Stimulated activated CD4-positive, alpha-beta T cell treated with anti-CD3 and anti-CD28 coated beads, Interleukin-2, amount 100 ng/mL, for 48 hours (primary cell): Measurements from ENCODE around the gene NAALADL2.

Experiments
- DNase-seq, 2 donors: peaks; one replicate each; pipeline ENCODE4 v3.0.0-alpha.2; 2020

The NAALADL2 gene

DNA sequence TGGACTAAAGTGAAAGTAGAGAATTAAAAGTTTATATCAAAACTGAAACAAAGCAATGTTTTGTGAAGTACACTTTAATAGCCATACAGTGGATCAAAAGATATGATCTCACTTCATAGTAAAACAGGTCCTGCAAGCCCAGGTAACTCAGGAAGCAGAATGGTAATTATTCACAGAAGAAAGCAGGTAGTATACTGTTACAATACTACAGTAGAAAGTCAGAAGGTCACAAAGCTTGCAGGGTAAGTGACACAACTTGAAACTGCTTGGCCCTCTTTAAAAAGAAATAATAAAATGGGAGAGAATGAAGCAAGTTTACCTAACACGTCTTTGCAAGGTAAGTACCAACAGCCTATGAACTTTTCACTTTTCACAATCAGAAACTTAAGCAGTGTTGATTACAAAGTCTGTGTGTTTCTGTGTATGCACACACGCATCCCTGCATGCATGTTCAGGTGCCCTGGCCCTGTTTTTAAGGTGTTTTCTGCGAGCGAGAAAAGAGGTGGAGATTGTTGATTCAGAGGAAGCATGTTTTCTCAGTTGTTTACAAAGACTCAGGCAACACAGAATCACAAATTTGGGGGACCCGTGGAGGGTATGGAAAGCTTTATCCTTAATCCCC is at the start of gene NAALADL2:
TSS of gene NAALADL2 (plus strand) at position 221 of the 622 bp plus-strand sequence.
- DNase-seq, result no peak

DNA sequence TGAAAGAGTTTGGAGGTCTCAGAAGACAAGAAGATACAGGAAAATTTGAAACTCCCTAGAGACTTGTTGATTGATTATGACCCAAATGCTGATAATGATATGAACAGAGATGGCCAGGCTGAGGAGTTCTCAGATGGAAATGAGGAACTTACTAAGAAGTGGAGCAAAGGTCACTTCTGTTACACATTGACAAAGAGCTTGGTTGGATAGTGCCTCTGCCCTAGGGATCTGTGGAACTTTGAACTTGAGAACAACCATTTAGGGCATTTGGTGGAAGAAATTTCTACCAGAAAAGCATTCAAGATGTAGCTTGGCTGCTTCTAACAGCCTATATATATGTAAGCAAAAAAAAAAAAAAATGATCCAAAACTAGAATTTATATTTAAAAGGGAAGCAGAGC is 48.9 kb upstream of the NAALADL2 start:
- no peak for DNase-seq

DNA sequence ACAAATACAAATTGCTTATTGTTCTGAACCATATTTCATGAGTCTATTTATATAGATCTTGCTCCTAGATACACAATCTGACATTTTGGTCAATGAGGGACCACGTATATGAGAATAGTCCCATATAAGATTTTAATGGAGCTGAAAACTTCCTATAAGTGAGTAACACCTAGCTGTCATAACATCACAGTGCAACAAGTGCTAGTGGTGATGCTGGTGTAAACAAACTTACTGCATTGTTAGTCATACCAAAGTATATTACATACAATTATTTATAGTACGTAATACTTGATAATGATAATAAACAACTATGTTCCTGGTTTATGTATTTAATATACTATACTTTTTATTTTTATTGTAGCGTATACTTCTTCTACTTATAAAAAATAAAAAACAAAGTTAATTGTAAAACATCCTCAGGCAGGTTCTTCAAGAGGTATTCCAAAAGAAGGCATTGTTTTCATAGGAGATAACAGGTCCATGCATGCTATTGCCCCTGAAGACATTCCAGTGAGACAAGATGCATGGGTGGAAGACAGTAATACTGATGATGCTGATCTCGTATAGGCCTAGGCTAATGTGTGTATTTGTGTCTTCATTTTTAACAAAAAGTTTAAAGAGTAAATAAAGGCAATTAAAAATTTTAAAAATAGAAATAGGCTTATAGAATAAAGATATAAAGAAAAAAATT is 46.8 kb upstream of the NAALADL2 start:
- DNase-seq, result no peak

DNA sequence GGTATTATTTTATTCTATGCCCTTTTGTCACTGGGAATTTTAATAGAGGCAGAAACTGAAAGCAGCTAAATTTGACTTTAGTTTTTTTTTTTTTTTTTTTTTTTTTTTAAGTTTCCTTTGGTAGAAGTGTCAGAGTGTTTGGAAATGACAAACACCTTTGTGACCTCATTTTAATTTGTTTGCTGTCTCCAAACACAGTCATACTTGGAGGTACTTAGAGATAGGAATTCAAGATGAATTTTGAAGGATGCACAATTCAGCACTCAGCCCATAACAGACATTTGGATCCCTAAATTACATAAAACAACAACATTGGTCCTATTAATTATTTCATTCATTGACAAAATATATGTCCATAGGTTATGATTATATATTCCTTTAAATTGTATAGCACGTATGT is 43.4 kb upstream of the NAALADL2 start:
- no peak for DNase-seq

DNA sequence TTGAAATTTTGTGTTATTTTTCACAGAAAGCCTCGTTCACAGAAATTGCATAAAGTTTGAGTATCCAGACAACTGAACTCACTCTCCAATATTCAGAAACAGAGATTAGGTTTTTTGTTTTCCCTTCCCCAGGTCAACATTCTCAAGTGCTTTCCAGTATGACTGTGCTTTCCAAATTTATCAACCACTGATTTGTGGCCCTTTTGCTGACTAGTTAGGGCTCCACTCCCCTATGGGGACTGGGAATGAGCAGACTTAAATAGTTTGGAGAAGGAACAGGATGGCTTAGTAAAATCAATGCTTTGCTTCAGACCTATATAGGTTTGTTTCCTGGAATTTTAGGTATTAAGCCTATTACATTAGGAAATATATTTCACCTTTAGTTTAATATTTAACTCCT is 38.2 kb upstream of the NAALADL2 start:
- no peak for DNase-seq

DNA sequence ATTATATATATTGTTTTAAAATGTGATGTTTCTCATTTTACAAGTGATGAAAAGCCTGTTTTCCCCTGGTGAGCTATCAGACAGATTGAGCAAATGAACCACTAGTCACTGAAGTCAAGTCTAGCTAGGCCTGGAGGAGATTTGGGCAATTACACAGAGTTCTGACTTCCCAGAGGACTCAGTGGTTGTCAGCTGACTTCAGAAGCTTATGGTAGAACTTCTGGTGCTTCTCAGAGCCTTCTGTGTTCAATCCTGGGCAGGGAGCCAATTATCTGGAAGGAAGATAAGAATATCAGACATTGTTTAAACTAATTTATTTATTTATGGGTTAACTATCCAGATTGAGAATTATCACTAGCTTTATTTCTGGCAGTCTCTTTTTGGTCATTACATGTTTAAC is 37.7 kb upstream of the NAALADL2 start:
- DNase-seq, result no peak

DNA sequence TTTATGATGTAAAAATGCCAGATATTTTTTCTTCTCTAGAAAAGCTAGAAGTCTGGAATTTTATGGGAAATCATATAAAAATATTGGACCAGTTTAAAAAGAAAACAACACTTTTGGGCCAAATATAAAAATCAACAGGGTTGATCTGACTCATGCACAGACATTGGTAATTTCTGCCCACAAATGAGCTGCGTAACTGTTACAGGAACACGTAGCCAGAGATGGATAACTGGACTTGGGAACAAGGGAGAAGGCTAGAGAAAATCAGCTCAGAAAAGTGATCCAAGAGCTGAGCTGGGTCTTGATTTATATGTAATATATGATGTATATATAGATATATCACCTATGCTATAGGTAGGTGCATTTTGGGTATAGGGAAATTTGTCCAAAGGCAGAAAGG is 36.8 kb upstream of the NAALADL2 start:
- DNase-seq, result no peak

DNA sequence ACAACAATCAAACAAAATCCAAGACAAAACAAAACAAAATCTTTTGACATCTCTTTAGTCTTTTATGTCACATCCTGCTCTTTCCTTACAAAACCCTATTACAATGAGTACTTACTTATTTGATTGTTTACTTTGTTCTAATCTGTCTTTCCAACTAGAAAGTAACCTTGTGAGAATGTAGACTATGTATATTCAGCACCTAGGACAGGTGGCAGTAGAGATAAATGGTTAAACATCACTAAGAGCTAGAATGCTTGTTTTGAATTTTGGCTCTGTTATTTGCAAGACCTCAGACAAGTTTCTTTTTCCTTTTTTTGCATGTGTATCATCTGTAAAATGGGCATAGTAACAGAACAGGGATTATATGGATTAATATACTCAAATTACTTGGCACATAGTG is 33.1 kb upstream of the NAALADL2 start:
- no peak for DNase-seq

DNA sequence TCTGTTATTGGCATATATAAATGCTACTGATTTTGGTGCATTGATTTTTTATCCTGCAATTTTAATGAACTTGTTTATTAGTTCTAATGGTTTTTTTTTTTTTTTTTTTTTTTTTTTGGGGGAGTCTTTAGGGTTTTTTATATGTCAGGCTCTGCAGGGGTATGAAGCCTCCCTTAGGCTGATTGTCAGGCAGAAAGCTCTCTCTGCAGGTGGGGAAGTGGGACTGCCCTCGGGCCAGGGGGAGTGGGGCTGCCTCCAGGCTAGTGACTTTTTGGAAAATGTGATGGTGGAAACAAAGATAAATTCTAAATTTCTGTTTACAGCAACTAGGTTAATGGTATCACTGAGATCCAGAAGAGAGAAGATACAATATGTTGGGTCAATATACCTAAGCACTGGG is 14.4 kb upstream of the NAALADL2 start:
- no peak for DNase-seq

DNA sequence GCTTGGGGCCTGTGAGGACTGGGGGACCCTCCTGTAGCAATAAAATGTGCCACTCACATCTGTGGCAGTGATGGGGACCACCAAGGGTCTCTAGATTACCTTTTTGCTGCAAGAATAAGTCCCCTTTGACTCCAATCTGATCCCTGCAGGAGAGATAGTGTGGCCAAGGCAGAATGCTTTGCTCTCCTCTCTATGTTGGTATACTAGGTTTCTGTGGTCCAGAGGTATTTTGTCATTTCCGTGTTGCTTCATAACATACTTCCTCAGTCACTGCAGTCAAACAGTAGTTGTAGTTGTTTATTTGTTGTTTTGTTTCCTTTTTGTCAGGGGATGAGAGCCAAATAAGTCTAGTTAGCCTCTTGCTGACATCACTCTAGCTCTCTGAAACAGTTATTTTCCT is 13.1 kb upstream of the NAALADL2 start:
- DNase-seq, result no peak

DNA sequence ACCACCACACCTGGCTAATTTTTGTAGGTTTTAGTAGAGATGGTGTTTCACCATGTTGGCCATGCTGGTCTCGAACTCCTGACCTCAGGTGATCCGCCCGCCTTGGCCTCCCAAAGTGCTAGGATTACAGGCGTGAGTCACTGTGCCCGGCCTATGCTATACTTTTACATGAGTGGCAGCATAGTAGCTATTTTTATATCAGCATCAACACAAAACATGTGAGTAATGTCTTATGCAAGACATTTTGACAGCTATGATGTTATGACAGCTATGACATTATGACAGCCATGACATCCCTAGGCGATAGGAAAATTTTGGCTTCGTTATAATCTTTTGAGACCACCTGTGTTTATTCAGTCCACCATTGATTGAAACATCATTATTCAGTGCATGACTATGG is 4.1 kb upstream of the NAALADL2 start:
- no peak for DNase-seq

DNA sequence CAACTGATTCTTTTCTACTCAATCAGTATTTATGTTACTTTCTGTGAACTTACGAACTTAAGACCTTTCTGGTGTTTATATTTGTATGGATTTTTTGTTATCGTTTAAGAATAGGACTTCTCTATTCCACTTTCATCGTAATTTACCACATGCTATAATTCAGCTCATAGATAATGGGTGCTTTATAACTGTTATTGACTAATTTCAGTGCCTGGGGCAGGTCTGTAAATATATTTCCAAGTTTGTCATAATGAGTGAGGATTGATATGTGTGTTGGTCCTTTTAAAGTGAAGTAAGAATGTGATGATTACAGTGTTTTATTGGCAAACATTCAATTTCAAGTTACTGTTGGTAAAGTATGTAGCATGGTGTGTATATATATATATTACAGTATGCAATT is 1.8 kb upstream of the NAALADL2 start:
- no peak for DNase-seq

DNA sequence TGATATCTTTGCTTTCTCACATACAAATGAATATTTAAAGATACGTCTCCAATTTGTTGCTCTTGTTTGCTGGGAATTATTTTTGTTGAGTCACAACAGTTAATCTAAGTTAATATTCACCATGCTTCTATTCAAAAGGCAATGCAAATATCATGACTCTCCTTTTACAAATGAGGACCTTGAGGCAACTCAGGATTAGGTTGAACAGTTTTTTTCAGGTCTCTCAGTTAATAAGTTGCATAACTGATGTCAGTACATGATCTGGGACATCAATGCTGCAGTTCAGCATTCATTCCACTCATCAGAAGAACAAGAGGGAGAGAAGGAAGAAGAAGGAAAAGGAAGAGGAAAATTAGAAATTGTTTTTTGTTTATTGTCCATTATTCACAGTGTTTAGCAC is 781 bp upstream of the NAALADL2 start:
- DNase-seq, result no peak

DNA sequence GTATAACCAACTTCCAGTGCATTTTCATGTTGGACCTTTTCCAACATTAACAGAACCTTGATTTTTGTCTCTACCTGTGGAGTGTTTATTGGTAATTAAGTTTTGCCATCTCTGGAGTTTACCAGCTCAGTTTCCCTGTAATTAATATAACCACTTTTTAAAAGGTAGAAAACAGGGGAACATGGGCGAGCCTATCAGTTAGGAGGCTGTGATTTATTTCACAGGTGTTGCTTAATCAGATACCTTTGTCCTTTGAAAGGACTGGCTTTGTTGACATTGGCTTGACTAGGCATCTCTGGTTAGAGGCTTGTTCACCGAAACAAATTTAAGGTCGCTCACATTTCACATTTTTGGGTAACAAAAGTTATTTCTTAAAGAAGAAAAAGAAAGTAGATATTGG is 622 bp downstream of the NAALADL2 start:
- no peak for DNase-seq

DNA sequence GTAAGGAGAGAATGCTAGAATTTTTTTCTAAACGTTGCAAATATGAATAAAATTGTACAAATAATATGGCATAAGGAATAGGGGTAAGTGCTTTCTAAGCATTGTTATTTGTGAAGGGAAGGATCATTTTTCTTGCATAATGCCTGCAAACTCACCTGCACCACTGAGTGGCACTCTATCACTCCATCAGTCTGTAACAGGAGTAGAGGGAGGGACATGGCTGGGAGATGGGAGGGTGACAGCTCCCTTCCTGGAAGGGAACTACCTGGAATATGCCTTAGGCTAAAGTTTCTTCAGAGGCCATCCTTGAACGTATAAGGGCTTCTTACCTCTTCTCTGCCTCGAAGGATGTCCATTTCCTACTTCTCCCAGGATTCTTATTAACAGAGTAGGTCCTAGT is 3.0 kb downstream of the NAALADL2 start:
- DNase-seq, result no peak

DNA sequence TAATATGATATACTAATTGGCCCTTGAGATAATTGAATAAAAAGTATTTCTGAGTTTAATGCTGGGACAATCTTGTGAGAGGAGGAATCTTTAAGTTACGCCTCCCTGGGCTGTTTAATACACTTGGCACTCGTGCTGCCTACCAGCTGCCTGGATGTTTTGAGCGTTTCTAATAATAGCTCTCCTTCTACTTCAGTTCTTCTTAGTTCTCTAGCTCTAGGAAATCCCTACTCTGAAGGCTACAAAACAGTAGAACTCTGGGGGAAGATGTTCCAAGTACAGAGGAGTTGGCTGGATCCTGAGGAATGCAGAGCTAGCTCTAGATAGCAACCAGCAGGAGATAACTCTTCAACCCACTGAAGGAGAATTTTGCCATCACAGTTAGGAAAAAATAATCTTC is 3.5 kb downstream of the NAALADL2 start:
- no peak for DNase-seq

DNA sequence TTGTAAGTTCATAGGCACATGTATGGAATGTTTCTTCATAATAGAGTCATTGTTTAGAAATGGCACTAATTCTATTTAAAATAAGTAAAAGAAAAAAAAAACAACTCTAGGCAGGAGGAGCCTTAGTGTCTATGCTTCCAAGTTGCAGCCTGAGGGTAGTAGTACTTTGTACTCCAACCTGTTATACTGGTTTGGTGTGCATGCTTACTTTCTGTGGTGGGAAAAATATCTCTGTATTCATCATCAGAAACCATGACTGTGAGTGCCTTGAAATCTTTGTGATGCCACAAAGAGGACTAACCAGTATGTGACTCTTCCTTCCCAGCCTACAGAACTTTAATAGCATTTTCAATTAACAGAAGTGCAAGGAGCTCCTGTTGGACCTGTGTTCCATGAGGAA is 4.4 kb downstream of the NAALADL2 start:
- DNase-seq, result no peak

DNA sequence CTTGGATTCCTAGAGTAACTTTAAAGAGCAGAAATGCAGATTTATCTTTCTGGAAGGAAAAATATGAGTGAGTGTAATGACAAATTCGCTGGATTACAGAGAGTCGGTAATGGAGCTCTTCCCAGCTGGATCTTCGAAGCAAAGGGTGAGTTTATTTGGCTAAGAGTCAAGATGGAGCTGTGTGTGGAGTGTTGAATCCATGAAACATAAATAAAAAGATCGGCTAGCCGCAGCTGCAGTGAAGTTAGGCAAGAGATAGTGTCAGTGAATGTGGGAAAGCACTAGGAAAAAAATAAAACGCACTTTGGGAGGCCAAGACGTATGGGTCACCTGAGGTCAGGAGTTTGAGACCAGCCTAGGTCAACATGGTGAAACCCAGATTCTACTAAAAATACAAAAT is 10.3 kb downstream of the NAALADL2 start:
- no peak for DNase-seq

DNA sequence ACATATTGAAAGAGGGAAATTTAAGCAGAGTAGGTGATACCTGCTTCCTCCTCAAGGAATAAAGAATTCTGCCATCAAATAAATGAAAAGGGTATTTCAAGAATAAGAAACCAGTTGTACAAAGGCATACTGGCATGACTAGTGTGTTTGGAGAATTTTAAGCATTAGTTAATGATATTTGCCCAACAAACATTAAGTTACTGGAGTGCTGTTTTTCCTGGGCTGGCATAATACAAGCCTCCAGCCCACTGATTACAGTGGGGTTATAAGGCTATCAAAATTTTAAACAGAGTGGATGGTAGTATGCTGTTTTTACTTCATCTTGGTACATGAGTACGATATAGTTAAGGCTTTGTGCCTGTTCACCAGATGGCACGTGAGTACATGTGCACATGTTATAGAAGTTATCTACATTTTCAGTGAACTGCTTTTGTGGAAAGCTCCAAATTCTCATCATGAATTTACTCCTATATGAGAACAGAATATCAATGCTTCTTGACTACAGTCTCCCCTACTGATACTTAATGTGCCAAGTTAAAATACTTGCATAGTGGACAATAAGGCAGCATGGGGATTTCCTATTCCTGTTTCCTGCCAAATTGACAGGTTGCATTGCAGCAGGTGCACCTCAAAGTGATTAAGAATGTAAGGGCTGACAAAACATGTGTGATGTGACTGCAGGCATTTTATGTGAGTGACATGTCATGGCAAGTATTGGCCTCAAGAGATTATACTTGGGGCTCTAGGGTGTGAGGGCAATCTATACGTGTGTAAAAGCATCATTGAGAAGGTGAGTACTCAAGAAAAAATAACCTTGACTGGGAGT is 14.9 kb downstream of the NAALADL2 start:
- no peak for DNase-seq

DNA sequence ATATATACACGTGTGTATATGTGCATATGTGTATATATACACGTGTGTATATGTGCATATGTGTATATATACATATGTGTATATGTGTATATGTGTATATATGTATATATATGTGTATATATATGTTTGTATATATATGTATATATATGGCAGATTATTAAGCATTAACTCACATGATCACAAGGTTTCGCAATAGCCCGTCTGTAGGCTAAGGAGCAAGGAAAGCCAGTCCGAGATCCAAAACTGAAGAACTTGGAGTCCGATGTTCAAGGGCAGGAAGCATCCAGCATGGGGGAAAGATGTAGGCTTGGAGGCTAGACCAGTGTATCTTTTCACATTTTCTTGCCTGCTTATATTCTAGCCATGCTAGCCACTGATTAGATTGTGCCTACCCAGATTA is 23.7 kb downstream of the NAALADL2 start:
- no peak for DNase-seq

DNA sequence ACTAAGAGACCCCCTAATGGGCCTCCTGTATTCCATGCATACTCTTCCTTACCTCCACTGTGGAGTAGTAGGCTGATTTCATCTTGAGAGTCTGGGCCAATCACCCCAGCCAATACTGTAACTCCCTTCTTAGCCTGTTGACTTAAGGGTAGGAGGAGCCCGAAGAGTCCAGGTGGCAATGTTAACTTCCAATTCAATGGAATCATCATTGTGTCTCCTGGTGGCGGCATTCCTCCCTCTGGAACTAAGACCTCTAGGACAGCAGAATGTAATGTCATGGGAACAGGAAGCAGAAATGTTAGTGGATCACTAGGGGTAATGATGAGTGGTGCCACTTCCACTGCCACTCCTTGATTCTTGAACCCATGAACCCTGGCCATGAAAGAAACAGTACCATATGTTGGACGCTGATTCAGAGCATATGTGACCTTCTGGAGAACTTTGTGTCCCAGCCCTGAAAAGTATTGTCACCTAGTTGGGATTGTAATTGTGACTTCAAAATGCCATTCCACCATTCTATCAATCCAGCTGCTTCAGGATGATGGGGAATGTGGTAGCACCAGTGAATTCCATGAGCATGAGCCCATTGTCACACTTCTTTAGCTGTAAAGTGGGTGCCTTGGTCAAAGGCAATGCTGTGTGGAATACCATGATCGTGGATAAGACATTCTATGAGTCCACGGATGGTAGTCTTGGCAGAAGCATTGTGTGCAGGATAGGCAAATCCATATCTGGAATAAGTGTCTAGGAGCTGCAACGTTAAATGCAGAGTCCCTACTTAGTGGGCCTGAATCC is 24.9 kb downstream of the NAALADL2 start:
- DNase-seq, result no peak

DNA sequence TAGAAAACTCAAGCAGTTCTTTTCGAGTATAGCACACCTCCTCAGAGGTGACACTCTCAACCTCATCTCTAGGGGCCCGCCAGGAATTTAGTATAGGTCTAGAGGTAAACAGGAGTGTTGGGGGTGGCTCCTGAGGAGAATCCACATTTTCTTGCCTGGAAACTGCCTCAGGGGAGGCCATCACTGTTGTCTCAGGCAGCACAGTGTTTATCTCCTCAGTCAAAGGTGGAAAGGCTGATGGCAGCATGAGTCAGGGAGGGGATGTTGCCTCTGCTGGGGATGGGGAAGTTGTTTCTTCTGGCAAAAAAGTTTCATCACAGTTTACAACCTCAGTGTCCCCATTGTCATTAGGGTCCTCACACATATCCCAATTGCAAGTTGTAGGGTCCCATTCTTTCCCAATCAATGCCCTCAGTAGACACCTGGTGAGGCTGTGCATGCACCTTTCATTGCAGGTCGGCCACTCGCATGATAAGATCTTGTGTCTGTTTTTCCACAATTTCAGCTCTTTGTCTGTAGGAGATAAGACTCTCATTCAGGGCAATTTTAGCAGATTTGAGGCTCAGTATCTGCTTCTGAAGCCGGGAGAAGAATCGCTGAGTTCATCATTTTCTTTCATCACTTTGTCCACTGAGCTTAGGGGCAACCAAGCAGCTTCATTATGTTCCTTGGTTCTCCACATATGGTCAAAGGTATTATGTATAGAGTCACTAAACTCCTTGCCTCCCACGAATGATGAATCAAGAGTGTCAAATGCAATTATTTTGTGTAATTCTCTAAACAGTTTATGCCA is 25.8 kb downstream of the NAALADL2 start:
- no peak for DNase-seq
